ENCODE measurements around the gene KIF5B.
"Not testable (repeated sequence)": the region's sequence is repeated elsewhere in the genome, so short reads cannot be mapped to it uniquely, and the experiment has no call there.

The KIF5B gene

DNA sequence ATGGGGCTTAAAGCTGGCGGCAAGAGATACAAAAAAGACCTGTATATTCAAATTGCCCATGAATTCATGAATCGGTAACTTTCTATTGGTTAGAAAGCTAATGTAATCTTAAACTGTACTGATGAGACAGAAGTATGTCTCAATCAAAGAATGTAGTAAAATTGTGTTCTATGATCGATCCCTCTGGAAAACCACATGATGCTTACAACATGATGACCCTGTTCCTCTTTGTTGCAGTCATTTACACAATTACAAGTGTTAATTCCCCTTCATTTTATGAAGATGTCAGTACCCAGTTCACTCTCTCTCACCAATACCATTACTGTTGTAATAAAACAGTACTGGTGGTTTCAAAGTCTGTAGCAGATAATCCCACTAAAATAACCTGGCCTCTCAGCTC lies 10.1 kb downstream of the KIF5B start:
- TF ChIP-seq, protein P1, sequence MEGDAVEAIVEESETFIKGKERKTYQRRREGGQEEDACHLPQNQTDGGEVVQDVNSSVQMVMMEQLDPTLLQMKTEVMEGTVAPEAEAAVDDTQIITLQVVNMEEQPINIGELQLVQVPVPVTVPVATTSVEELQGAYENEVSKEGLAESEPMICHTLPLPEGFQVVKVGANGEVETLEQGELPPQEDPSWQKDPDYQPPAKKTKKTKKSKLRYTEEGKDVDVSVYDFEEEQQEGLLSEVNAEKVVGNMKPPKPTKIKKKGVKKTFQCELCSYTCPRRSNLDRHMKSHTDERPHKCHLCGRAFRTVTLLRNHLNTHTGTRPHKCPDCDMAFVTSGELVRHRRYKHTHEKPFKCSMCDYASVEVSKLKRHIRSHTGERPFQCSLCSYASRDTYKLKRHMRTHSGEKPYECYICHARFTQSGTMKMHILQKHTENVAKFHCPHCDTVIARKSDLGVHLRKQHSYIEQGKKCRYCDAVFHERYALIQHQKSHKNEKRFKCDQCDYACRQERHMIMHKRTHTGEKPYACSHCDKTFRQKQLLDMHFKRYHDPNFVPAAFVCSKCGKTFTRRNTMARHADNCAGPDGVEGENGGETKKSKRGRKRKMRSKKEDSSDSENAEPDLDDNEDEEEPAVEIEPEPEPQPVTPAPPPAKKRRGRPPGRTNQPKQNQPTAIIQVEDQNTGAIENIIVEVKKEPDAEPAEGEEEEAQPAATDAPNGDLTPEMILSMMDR (IDR thresholded peaks at IDR 0.05; ENCODE audit: extremely low read depth, missing control alignments), result no peak
- no peak for DNase-seq (ENCODE audit: low spot score)

DNA sequence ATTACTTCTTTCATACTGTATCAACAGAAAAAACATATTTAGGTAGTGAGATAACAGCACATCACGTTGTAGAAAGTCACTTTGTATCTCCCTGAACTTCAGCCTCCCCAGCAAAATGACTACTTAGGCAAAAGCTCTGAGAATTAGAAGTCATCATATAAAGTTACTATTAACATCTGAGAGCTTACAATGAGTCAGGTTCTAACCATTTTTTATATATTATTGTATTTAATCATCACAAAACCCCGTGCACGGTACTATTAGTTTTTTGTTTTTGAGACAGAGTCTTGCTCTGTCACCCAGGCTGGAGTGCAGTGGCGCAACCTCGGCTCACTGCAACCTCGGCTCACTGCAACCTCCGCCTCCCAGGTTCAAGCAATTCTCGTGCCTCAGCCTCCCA lies 13.5 kb downstream of the KIF5B start:
- DNase-seq (ENCODE audit: low spot score), result not testable (repeated sequence)

DNA sequence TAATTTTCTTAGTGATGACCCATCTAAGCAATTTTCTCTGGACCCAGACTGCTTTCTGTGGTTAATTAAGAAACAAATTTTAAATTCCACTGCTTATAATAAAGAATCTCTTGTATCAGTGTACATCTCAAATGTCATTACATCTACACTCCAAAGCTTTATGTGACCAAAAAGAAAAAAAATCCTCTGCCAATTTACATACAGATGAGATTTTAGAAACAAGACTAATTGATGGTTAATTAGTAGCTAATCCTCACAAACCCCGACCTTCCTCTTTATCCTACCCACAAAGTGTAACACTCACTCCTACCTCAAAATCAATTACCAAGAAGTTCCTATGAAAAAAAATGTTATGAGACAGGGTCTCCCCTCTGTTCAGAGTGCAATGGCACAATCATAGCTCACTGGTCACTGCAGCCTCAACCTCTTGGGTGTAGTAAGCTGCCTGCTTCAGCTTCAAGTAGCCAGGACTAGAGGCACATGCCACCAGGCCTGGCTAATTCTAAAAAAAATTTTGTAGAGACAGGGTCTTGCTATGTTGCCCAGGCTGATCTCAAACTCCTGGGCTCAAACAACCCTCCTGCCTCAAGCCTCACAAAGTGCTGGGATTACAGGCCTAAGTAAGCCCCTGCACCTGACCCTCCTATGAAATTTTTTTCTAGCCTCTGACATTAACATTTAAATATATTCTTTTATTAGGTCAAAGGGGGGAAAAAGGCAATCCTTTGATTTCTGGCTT lies 14.8 kb downstream of the KIF5B start:
- TF ChIP-seq, protein P1 (IDR thresholded peaks at IDR 0.05; ENCODE audit: extremely low read depth, missing control alignments), result no peak
- DNase-seq (ENCODE audit: low spot score), result no peak

DNA sequence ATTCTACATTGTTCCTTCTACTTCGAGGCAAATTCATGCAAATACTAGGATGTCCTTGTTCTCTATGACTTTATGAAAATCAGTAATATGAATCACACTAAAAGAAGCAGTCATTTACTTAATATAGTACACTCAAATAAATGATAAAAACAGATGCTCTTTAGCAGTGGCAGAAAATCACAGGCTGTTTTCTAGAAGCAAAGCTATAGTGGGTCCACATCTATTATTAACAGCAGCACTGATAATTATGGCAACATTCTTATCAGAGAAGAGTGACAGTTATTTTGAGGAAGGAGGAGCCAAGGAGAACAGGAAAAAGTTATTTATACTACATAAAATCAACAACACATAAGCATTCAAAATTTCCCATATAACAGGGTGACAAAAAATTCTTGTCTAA lies 16.5 kb downstream of the KIF5B start:
- no peak for DNase-seq (ENCODE audit: low spot score)
- TF ChIP-seq, protein P1 (IDR thresholded peaks at IDR 0.05; ENCODE audit: extremely low read depth, missing control alignments), result no peak

DNA sequence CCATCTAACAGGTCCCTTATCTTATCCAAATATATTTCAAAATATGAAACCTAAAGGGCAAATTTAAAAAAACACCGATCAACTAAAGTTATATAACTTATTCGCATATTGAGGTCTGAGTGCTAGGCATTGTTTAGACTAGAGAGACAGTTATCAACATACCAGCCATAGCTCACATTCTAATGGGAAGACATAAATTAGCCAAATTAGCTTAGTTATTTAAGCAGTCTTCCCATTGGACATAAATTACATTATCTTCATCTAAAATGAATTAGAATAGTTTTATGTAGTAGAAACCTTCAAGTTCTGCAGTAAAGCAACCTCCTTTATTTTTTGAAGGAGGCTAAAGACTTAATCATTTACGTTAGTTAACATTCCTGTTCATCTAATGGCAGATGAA lies 17.4 kb downstream of the KIF5B start:
- TF ChIP-seq, protein P1 (IDR thresholded peaks at IDR 0.05; ENCODE audit: extremely low read depth, missing control alignments), result no peak
- no peak for DNase-seq (ENCODE audit: low spot score)

DNA sequence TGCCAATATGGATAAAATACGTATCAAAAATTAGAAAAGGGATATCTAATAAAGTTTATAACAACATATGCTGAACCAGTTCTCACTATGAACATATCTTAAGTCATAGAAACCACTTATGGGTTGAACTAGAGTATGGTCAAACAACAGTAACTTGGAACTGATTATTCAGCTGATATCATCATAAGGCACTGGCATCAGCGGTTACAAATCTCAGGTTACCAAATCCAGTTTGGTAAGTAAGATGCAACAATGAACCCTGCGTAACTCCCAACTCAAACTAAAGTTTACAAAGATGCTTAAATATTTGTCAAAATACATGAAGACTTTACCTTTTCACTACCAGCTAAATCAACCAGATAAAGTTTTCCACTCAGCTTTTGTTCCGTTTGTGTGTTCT lies 19.3 kb downstream of the KIF5B start:
- no peak for DNase-seq (ENCODE audit: low spot score)
- TF ChIP-seq, protein P1 (IDR thresholded peaks at IDR 0.05; ENCODE audit: extremely low read depth, missing control alignments), result no peak

DNA sequence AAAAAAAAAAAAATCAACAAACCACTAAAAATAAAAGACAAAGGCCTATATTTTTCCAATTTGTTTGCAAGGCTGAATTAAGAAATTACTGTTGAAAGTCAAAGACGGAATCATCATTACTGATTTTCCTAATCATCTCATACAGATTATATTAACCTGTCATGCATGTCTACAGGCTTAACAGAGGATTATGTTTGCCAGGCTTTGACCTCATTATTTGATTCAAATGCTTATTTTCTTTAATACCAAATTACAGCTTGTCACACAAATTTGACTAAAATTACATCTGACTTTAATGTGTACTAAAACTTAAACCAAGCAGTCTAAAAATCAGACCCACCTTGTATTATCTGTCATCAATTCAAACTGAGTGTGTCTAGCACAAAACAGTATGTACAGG lies 21.2 kb downstream of the KIF5B start:
- TF ChIP-seq, protein P1 (IDR thresholded peaks at IDR 0.05; ENCODE audit: extremely low read depth, missing control alignments), result no peak
- DNase-seq (ENCODE audit: low spot score), result no peak

DNA sequence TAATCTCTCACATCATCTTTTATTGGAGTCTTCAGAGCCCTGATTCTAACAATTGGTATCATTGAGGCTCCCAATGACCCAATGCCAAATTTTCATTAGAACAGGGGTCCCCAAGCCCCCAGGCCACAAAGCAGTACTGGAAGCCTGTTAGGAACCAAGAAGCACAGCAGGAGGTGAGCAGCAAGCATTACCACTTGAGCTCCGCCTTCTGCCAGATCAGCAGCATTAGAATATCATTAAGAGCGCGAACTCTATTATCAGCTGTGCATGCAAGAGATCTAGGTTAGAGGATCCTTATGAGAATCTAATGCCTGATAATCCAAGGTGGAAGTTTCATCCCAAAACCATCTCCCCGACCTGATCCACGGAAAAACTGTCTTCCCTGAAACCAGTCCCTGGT lies 23.1 kb downstream of the KIF5B start:
- no peak for DNase-seq (ENCODE audit: low spot score)
- TF ChIP-seq, protein P1 (IDR thresholded peaks at IDR 0.05; ENCODE audit: extremely low read depth, missing control alignments), result no peak

Measured in GM20000 (cell line).